A673 (cell line): Measurements from ENCODE around the gene ARHGAP15. TPM values are rescaled to one million over a fixed set of nuclear protein-coding genes. Genes with fewer than 3 reads are reported as not detected.

Experiments used
- BruUV-seq: library from RNA; stranded (reverse); fragments of 400-500 nt; replicated peaks from 2 replicates; lab custom pipeline; 2021; lab: Mats Ljungman, UMichigan
- CTCF ChIA-PET: fragments of 300-600 bp; sonication (Branson Sonifier 250); formaldehyde crosslinking; loops from one replicate; lab custom pipeline; 2022; ENCODE audit warnings: antibody characterized with exemption; lab: Charles Lee
- POLR2A ChIA-PET: fragments of 300-600 bp; sonication (Branson Sonifier 250); formaldehyde crosslinking; loops from one replicate; lab custom pipeline; 2022; ENCODE audit warnings: antibody characterized with exemption; ENCODE audit not compliant: low non-redundant PET; lab: Charles Lee
- DNase-seq: peaks from one replicate; pipeline ENCODE4 v3.0.0-alpha.2; 2015; ENCODE audit warnings: low spot score
- H3K27ac ChIP-seq: fragments of 200-600 bp; sonication (generic); 2 replicates; pipeline ENCODE4 v1.5.1; 2016; ENCODE audit warnings: mixed run types, low read depth, mild to moderate bottlenecking, mixed read lengths, antibody characterized with exemption, low read length; ENCODE audit not compliant: poor library complexity, severe bottlenecking
- H3K27me3 ChIP-seq: fragments of 200-600 bp; sonication (generic); replicated peaks from 2 replicates; pipeline ENCODE4 v1.6.1; 2017; ENCODE audit warnings: mixed run types, low read depth, mild to moderate bottlenecking, mixed read lengths, antibody characterized with exemption, low read length; ENCODE audit not compliant: insufficient read depth, poor library complexity
- H3K36me3 ChIP-seq: fragments of 200-600 bp; sonication (generic); 2 replicates; pipeline ENCODE4 v1.6.1; 2016; ENCODE audit warnings: mixed run types, mild to moderate bottlenecking, mixed read lengths, antibody characterized with exemption, low read length; ENCODE audit not compliant: insufficient read depth, poor library complexity, severe bottlenecking
- H3K4me1 ChIP-seq: fragments of 200-600 bp; sonication (generic); 2 replicates; pipeline ENCODE4 v1.6.1; 2017; ENCODE audit warnings: mixed run types, mild to moderate bottlenecking, mixed read lengths, antibody characterized with exemption, low read length; ENCODE audit not compliant: insufficient read depth, poor library complexity, severe bottlenecking
- H3K4me3 ChIP-seq: fragments of 200-600 bp; sonication (generic); 2 replicates; pipeline ENCODE4 v1.5.1; 2016; ENCODE audit warnings: low read depth, mixed run types, mild to moderate bottlenecking, mixed read lengths, low read length; ENCODE audit not compliant: poor library complexity, severe bottlenecking
- H3K9me3 ChIP-seq: fragments of 200-600 bp; sonication (generic); 2 replicates; pipeline ENCODE4 v1.6.1; 2016; ENCODE audit warnings: mixed run types, low read depth, mild to moderate bottlenecking, mixed read lengths, antibody characterized with exemption, low read length; ENCODE audit not compliant: poor library complexity, severe bottlenecking
- EZH2 ChIP-seq: fragments of 200-600 bp; sonication (generic); IDR thresholded peaks from 2 replicates; pipeline ENCODE4 v1.6.1; 2017; ENCODE audit warnings: borderline replicate concordance, low read depth, mild to moderate bottlenecking, mixed read lengths, antibody characterized with exemption, low read length; ENCODE audit not compliant: poor library complexity, severe bottlenecking
- intact Hi-C: fragments of 100-400 bp; cut with micrococcal nuclease; formaldehyde crosslinking; loops from one replicate; pipeline ENCODE4 v1.10.0; 2022; ENCODE audit not compliant: unreplicated experiment
- total RNA-seq: library from RNA; stranded (reverse); gene quantifications from 2 replicates; pipeline ENCODE4 v1.2.3, GENCODE V29; 2021
- TF ChIP-seq, protein P1 (sequence below): fragments of 300-800, 200-600 bp; sonication (generic); conservative IDR thresholded peaks from 2 replicates; pipeline ENCODE4 v1.5.1; 2017; ENCODE audit warnings: low read depth, mild to moderate bottlenecking, antibody characterized with exemption, low read length, moderate library complexity, mixed read lengths

ARHGAP15 gene
- total RNA-seq, 1 experiment from 2014 or later, result not detected

DNA sequence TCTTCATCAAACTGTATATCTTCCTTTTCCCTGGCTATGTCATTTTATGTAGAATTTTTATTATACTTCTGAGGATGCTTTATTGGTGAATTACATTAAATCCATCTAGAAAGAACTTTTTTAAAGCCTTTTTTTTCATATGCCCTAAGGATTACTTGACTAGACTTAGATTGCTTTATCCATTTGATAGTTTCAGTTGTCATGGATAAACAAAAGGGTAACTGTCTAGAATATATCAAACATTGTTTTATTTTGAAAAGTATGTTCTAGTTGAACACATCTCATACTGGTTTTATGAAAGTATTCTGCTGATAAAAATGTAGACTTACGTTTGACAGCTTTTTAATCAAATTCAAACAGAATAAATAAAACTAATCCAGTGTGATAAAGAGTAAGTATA, 639.8 kb downstream of the ARHGAP15 start:
- no peak for DNase-seq
- Histone ChIP-seq H3K9me3 (no peaks in the 10 kb centered on the region), H3K36me3 (no peaks in the 10 kb centered on the region), H3K4me3 (no peak overlapping the region), H3K27ac (no peak overlapping the region), H3K4me1 (no peaks in the 10 kb centered on the region), H3K27me3 (no peaks in the 10 kb centered on the region)
- ChIA-PET CTCF (no interaction called here), POLR2A (interaction anchor here (0.6 kb wide), 1 partner anchor 80 kb away, joined by 3 read pairs; no protein-coding TSS in a partner anchor)
- TF ChIP-seq EZH2, result no peak
- TF ChIP-seq, protein P1, sequence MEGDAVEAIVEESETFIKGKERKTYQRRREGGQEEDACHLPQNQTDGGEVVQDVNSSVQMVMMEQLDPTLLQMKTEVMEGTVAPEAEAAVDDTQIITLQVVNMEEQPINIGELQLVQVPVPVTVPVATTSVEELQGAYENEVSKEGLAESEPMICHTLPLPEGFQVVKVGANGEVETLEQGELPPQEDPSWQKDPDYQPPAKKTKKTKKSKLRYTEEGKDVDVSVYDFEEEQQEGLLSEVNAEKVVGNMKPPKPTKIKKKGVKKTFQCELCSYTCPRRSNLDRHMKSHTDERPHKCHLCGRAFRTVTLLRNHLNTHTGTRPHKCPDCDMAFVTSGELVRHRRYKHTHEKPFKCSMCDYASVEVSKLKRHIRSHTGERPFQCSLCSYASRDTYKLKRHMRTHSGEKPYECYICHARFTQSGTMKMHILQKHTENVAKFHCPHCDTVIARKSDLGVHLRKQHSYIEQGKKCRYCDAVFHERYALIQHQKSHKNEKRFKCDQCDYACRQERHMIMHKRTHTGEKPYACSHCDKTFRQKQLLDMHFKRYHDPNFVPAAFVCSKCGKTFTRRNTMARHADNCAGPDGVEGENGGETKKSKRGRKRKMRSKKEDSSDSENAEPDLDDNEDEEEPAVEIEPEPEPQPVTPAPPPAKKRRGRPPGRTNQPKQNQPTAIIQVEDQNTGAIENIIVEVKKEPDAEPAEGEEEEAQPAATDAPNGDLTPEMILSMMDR, result no peak
- intact Hi-C loops, result no loop called here
- BruUV-seq, result no TSS peak

DNA sequence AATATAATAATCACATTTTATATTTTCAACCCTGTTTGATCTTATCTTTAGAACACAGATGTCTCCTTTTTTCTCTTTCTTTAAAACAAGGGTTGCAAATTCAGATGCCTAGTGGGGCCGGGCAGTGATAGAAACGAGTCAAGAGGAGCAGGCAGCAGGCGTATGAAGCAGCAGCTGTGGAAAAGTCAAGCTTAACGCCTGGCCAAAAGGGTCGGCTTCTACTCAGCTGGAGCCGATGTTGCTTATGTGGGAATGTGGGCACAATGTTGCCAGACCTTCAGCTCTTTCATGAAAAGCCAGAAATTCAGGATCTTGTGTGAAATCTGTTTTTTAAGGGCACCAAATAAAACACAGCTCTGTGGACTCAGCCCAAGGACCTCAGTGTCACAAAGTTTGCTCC, 642.7 kb downstream of the ARHGAP15 start:
- ChIA-PET POLR2A (no interaction called here), CTCF (no interaction called here)
- no peak overlapping the region for H3K4me3 ChIP-seq
- intact Hi-C loops, result no loop called here
- no TSS peak for BruUV-seq
- no peak overlapping the region for H3K27ac ChIP-seq
- H3K9me3 ChIP-seq, result no peaks in the 10 kb centered on the region
- H3K36me3 ChIP-seq, result no peaks in the 10 kb centered on the region
- no peak for TF ChIP-seq EZH2
- TF ChIP-seq, protein P1, result no peak
- H3K27me3 ChIP-seq, result no peaks in the 10 kb centered on the region
- no peak for DNase-seq
- no peaks in the 10 kb centered on the region for H3K4me1 ChIP-seq

- Histone ChIP-seq H3K27me3 (no peaks in the 10 kb centered on the region), H3K4me1 (no peaks in the 10 kb centered on the region), H3K36me3 (no peaks in the 10 kb centered on the region), H3K4me3 (no peak overlapping the region), H3K9me3 (no peaks in the 10 kb centered on the region), H3K27ac (no peak overlapping the region)
- DNase-seq, result no peak
- intact Hi-C loops, result no loop called here
- no TSS peak for BruUV-seq
- ChIA-PET POLR2A (interaction anchor here (0.6 kb wide), 1 partner anchor 38 kb away, joined by 3 read pairs; no protein-coding TSS in a partner anchor), CTCF (no interaction called here)
- TF ChIP-seq, protein P1, result no peak
- TF ChIP-seq EZH2, result no peak
Observed at GRCh38 chr2:143776526-143777297, 647.5 kb downstream of the ARHGAP15 start.
